Adrenal gland (tissue), 12 donors: ENCODE measurements around the gene ASTN2. TPM values are rescaled to one million over a fixed set of nuclear protein-coding genes. Genes with fewer than 3 reads are reported as not detected.

Source experiments
- DNase-seq, 7 donors: peaks; one replicate each; pipeline ENCODE4 v3.0.0-alpha.2; 2019 to 2020
- H3K27ac ChIP-seq, 5 donors: fragments of 200-600 bp; sonication (generic) in 4 of 5; 1 replicate in 3 of 5; 2 replicates in 2 of 5; pipeline versions ENCODE4 v1.5.1 to v1.8.0; 2016 to 2020; ENCODE audit warnings: mild to moderate bottlenecking in 1 of 5
- H3K27me3 ChIP-seq: fragments of 200-600 bp; 2 replicates; pipeline ENCODE4 v1.8.0; 2021
- H3K36me3 ChIP-seq, 2 donors: fragments of 200-600 bp; replicated peaks in 1 of 2; 1 replicate in 1 of 2; 2 replicates in 1 of 2; pipeline versions ENCODE4 v1.5.1 to v1.8.0; 2018 to 2022
- H3K4me1 ChIP-seq, 2 donors: fragments of 200-600 bp; replicated peaks in 1 of 2; 1 replicate in 1 of 2; 2 replicates in 1 of 2; pipeline versions ENCODE4 v1.5.1 to v1.8.0; 2018 to 2021
- H3K4me3 ChIP-seq, 4 donors: fragments of 200-600 bp; sonication (generic) in 3 of 4; one replicate each; pipeline ENCODE4 v1.5.1; 2016 to 2018
- H3K9me3 ChIP-seq, 3 donors: fragments of 200-600 bp; sonication (generic) in 1 of 3; replicated peaks in 1 of 3; 1 replicate in 2 of 3; 2 replicates in 1 of 3; pipeline versions ENCODE4 v1.5.1 to v1.8.0; 2016 to 2021
- POLR2A ChIP-seq, 2 donors: fragments of 450-650 bp; IDR thresholded peaks; one replicate each; pipeline ENCODE4 v1.6.1; 2017; ENCODE audit warnings: antibody characterized with exemption in 2 of 2, mild to moderate bottlenecking in 2 of 2, moderate library complexity in 1 of 2
- WGBS, 4 donors: extraction: QIAGEN DNeasy Blood & Tissue Kit in 2 of 4; methylation state at CpG; one replicate each; pipeline versions ENCODE4 v1.1.5 to v1.1.7; 2013 to 2017; 5-methylcytosine and 5-hydroxymethylcytosine counted together
- intact Hi-C, 2 donors: fragments of 100-400 bp; cut with DNase I; formaldehyde crosslinking; loops; one replicate each; pipeline versions ENCODE4 v1.14.1 to v1.15.0; 2022 to 2023
- polyA plus RNA-seq, 3 donors: library from polyadenylated mRNA; stranded (reverse); fragments of 200-250 nt in 2 of 3; fragments of 350-450 nt in 1 of 3; fragmentation: Illumina TruSeq in 1 of 3; extraction: RNeasy Lipid Tissue Mini Kit (QIAGEN cat#74804) in 1 of 3; gene quantifications; one replicate each; pipeline ENCODE4 v1.2.3, GENCODE V29; 2013 to 2014
- total RNA-seq, 9 donors: library from RNA; depleted of rRNA in 4 of 9; stranded (reverse); fragments of >200 nt in 4 of 9; fragments of 120-200 nt in 1 of 9; fragmentation: NEBNext Ultra II Directional in 1 of 9; extraction: Animal tissue kit (Norgen Biotek cat#: 25700) in 1 of 9; gene quantifications; one replicate each; pipeline versions ENCODE4 v1.1.0 to v1.2.4, GENCODE V29; 2013 to 2023
- TF ChIP-seq, protein P1 (sequence below), 6 experiments: fragments of 450-650 bp in 4 of 6; fragments of 200-600 bp in 2 of 6; sonication (generic) in 1 of 6; IDR thresholded peaks; 1 replicate in 5 of 6; 2 replicates in 1 of 6; pipeline versions ENCODE4 v1.5.1 to v1.8.0; 2016 to 2021; ENCODE audit warnings: antibody characterized with exemption in 6 of 6, mild to moderate bottlenecking in 2 of 6, moderate library complexity in 1 of 6
- donor health status: healthy with polysubstance abuse.
- donor health status: Bipolar disorder and iron deficiency.
- donor health status: DM: yes; HTN: yes; CAD: no.
- donor health status: DM: no; HTN: no; CAD: no.
- donor health status: DM: no; HTN: no; CAD: no.
- donor health status: DM: yes; HTN: yes; CAD: no.

ASTN2 gene
- total and polyA plus RNA-seq, 12 donors, result 2.5 to 15.6 (median 6.8) TPM

- TF ChIP-seq POLR2A (IDR thresholded peaks at IDR 0.05), result no peak
- TF ChIP-seq, protein P1, sequence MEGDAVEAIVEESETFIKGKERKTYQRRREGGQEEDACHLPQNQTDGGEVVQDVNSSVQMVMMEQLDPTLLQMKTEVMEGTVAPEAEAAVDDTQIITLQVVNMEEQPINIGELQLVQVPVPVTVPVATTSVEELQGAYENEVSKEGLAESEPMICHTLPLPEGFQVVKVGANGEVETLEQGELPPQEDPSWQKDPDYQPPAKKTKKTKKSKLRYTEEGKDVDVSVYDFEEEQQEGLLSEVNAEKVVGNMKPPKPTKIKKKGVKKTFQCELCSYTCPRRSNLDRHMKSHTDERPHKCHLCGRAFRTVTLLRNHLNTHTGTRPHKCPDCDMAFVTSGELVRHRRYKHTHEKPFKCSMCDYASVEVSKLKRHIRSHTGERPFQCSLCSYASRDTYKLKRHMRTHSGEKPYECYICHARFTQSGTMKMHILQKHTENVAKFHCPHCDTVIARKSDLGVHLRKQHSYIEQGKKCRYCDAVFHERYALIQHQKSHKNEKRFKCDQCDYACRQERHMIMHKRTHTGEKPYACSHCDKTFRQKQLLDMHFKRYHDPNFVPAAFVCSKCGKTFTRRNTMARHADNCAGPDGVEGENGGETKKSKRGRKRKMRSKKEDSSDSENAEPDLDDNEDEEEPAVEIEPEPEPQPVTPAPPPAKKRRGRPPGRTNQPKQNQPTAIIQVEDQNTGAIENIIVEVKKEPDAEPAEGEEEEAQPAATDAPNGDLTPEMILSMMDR (IDR thresholded peaks at IDR 0.05), result no peak
- DNase-seq, result no peak
- no peak overlapping the region for H3K4me3 ChIP-seq
- no peaks in the 10 kb centered on the region for H3K27me3 ChIP-seq
- H3K9me3 ChIP-seq, result no peaks in the 10 kb centered on the region
- WGBS, 4 donors, result 83 to 95% (median 88%) methylated on average over 1 to 4 of the region's 4 CpGs
- peaks cover 0 to 7% of the 10 kb centered on the region in 2 donors for H3K36me3 ChIP-seq
- intact Hi-C loops, result no loop called here
- H3K4me1 ChIP-seq, result no peaks in the 10 kb centered on the region
- no peak overlapping the region for H3K27ac ChIP-seq
Observed at GRCh38 chr9:116391306-116391900, 1023.5 kb downstream of the ASTN2 start.

DNA sequence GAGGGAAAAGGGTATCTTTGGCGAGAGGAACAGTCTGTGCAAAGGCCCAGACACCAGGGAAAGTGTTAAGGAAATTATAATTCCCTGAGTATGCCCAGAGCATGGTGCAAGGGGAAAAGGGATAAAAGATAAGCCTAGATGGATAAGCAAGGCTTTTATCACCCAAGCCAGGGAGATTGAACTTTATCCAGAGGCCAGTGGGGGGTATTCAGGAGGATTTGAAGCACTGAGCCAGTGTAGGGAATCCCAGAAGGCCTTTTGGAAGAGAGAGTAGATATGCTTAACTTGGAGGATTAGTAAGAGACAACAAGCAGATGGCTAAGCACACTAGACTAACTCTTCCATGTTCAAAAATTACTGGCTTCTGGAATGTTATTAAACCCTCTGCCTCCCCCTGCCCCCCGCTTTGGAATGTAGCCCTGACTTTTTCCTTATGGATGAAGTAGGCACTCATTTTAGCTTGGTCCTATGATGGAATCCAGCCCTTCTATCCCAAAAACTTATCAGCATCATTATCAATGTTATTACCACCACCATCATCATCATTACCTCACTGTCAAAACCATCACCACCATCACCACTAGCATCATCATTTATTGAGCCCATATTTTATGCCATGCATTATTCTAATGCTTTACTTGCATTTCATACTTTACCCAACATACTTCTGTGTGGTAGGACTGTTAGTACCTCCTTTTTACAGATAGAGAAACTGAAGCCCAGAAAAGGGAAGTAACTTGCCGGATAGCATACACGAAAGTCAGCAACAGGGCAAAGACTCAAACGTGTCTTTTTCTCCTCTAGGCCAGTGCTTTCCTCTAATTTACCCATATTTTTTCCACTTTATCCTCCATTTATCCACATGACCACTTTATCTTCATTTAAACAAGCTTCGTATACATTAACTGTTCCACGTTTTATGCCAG, 1024.3 kb downstream of the ASTN2 start:
- no peak overlapping the region for H3K4me3 ChIP-seq
- TF ChIP-seq POLR2A (IDR thresholded peaks at IDR 0.05), result no peak
- TF ChIP-seq, protein P1 (IDR thresholded peaks at IDR 0.05), result no peak
- H3K27me3 ChIP-seq, result no peaks in the 10 kb centered on the region
- H3K4me1 ChIP-seq, result no peaks in the 10 kb centered on the region
- WGBS, 4 donors, result 76 to 92% (median 83%) methylated on average over 7 of the region's 7 CpGs
- no peak overlapping the region for H3K27ac ChIP-seq
- no peaks in the 10 kb centered on the region for H3K9me3 ChIP-seq
- intact Hi-C loops, result no loop called here
- DNase-seq, result no peak
- H3K36me3 ChIP-seq, result peaks cover 0 to 7% of the 10 kb centered on the region in 2 donors

DNA sequence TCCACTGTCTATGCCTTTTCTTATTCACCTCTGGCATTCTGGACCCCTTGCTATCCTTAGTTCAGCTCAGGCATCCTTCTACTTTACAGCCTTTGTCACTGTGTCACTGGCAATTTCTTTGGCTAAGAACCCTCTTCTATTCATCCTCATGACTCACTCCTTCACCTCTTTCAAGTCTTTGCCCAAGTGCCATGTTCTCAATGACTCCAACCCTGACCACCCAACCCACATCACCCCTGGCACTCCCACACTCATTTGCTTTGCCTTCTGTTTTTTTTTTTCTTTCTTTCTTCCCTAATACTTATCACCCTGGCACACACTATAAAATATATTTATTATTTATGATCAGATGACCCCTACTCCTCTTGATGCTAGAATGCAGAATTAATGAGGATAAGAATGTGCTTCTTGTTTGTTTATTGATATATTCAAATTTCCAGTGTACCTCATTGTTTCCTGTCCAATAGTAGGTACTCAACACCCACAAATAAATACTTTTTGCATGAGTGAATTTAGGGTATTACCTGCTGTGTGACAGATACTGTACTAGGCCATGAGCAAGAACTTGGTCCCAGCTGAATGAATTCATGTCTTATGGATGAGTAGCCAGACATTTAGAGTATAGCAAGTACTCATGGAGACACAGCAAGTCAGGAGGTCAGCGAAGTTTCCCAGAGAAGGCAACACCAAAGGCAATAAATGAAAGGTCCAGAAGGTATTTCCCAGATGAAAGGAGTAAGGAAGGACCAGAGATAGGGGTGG, 1025.1 kb downstream of the ASTN2 start:
- Histone ChIP-seq H3K4me3 (no peak overlapping the region), H3K36me3 (peaks cover 0 to 7% of the 10 kb centered on the region in 2 donors), H3K9me3 (no peaks in the 10 kb centered on the region), H3K27ac (no peak overlapping the region), H3K27me3 (no peaks in the 10 kb centered on the region), H3K4me1 (no peaks in the 10 kb centered on the region)
- intact Hi-C loops, result no loop called here
- 88 to 95% (median 90%) methylated on average over 1 of the region's 1 CpG for WGBS, 4 donors
- DNase-seq, result no peak
- TF ChIP-seq, protein P1 (IDR thresholded peaks at IDR 0.05), result no peak
- no peak for TF ChIP-seq POLR2A (IDR thresholded peaks at IDR 0.05)
